ENCODE results near the gene TBX2. TPM values are rescaled to one million over a fixed set of nuclear protein-coding genes. Genes with fewer than 3 reads are reported as not detected.

TBX2 gene
- total and polyA plus RNA-seq, 2 donors (not counting 1 experiment from before 2014, with no cell fraction given): 40.5 to 148 TPM

GRCh38 chr17:61455324-61456060 lies 55.8 kb downstream of the TBX2 start:
- peaks cover 26% of the 10 kb centered on the region for H3K4me1 ChIP-seq (ENCODE audit: control insufficient read depth, extremely low read depth, insufficient read depth, low read length)
- H3K79me2 ChIP-seq (ENCODE audit: control insufficient read depth, insufficient read depth, low read length): peaks cover 86% of the 10 kb centered on the region
- no peaks in the 10 kb centered on the region for H3K27me3 ChIP-seq (ENCODE audit: control insufficient read depth, insufficient read depth, low read length)

DNA sequence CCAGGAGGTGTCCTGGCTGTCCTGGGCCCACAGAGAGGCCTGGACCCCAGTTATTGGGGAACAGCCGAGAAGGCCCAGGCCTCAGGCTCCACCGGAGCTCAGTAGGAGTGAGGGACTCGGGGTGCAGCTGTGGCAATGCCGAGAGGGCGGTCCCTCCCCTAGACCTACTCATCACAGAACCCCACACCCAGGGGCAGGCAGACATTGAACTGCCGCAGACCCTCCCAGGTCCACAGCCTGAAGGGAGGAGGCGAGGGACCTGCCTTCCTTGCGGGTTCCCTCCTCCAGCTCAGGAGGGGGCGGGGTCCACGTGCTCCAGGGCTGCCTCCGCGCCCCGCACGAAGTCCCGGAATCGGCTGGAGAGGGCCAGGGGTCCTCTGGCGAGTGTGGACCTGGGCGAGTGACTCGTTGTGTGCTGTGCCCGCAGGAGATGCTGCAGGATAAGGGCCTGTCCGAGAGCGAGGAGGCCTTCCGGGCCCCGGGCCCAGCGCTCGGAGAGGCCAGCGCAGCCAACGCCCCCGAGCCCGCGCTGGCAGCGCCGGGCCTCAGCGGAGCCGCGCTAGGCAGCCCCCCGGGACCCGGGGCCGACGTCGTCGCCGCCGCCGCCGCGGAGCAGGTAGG lies 56.5 kb downstream of the TBX2 start:
- H3K27me3 ChIP-seq (ENCODE audit: control insufficient read depth, insufficient read depth, low read length): no peaks in the 10 kb centered on the region
- no peaks in the 10 kb centered on the region for H3K9me3 ChIP-seq (ENCODE audit: control insufficient read depth, insufficient read depth, low read depth, low read length)
- peaks cover 10% of the 10 kb centered on the region for H3K36me3 ChIP-seq (ENCODE audit: control insufficient read depth, insufficient read depth, low read length)
- peak overlapping the region; percentile 96 for H3K4me2 ChIP-seq (ENCODE audit: extremely low read depth, insufficient read depth, low read length)
- peak overlapping the region; percentile 83 for H3K9ac ChIP-seq (ENCODE audit: insufficient read depth, low read length)
- H3K4me1 ChIP-seq (ENCODE audit: control insufficient read depth, extremely low read depth, insufficient read depth, low read length): peaks cover 26% of the 10 kb centered on the region
- H3K27ac ChIP-seq (ENCODE audit: insufficient read depth, low read length): peak overlapping the region; percentile 93
- peak overlapping the region; percentile 17 to 91 (median 66) for H3K4me3 ChIP-seq (replicated peaks in 1 of 4; ENCODE audit: control extremely low read depth in 1 of 4, insufficient read depth in 1 of 4, low read depth in 3 of 4, low read length in 4 of 4)
- H3K79me2 ChIP-seq (ENCODE audit: control insufficient read depth, insufficient read depth, low read length): peaks cover 92% of the 10 kb centered on the region
- peak in 1 of 2 donors; percentile 31 for DNase-seq (ENCODE audit: low read depth in 2 of 2)
- no peaks in the 10 kb centered on the region for H4K20me1 ChIP-seq (ENCODE audit: control insufficient read depth, extremely low read depth, insufficient read depth, low read length)
- H2AFZ ChIP-seq (ENCODE audit: low read length): no peak overlapping the region
- no peak for TF ChIP-seq CTCF (conservative IDR thresholded peaks at IDR 0.05 in 1 of 2, IDR thresholded peaks at IDR 0.05 in 1 of 2; ENCODE audit: low read depth in 1 of 2, low read length in 2 of 2)
- no peak for TF ChIP-seq EZH2 (IDR thresholded peaks at IDR 0.05; ENCODE audit: low read length, missing control alignments)

More at GRCh38 chr17:61455324-61456060, 55.8 kb downstream of the TBX2 start:
- Histone ChIP-seq H3K36me3 (ENCODE audit: control insufficient read depth, insufficient read depth, low read length) (peaks cover 10% of the 10 kb centered on the region), H3K4me2 (ENCODE audit: extremely low read depth, insufficient read depth, low read length) (peak overlapping the region; percentile 96), H4K20me1 (ENCODE audit: control insufficient read depth, extremely low read depth, insufficient read depth, low read length) (no peaks in the 10 kb centered on the region), H3K4me3 (replicated peaks in 1 of 4; ENCODE audit: control extremely low read depth in 1 of 4, insufficient read depth in 1 of 4, low read depth in 3 of 4, low read length in 4 of 4) (peak overlapping the region; percentile 29 to 91 (median 66)), H3K9me3 (ENCODE audit: control insufficient read depth, insufficient read depth, low read depth, low read length) (no peaks in the 10 kb centered on the region), H3K27ac (ENCODE audit: insufficient read depth, low read length) (peak overlapping the region; percentile 93), H2AFZ (ENCODE audit: low read length) (no peak overlapping the region), H3K9ac (ENCODE audit: insufficient read depth, low read length) (peak overlapping the region; percentile 83)
- DNase-seq (ENCODE audit: low read depth in 2 of 2): peak in 1 of 2 donors; percentile 37
- TF ChIP-seq EZH2 (IDR thresholded peaks at IDR 0.05; ENCODE audit: low read length, missing control alignments) (no peak), CTCF (conservative IDR thresholded peaks at IDR 0.05 in 1 of 2, IDR thresholded peaks at IDR 0.05 in 1 of 2; ENCODE audit: low read depth in 1 of 2, low read length in 2 of 2) (no peak)

GRCh38 chr17:61456688-61457225 lies 57.1 kb downstream of the TBX2 start:
- no peaks in the 10 kb centered on the region for H3K9me3 ChIP-seq (ENCODE audit: control insufficient read depth, insufficient read depth, low read depth, low read length)
- H3K4me1 ChIP-seq (ENCODE audit: control insufficient read depth, extremely low read depth, insufficient read depth, low read length): peaks cover 23% of the 10 kb centered on the region
- no peaks in the 10 kb centered on the region for H4K20me1 ChIP-seq (ENCODE audit: control insufficient read depth, extremely low read depth, insufficient read depth, low read length)
- peak overlapping the region; percentile 83 for H3K9ac ChIP-seq (ENCODE audit: insufficient read depth, low read length)
- no peaks in the 10 kb centered on the region for H3K27me3 ChIP-seq (ENCODE audit: control insufficient read depth, insufficient read depth, low read length)
- H3K36me3 ChIP-seq (ENCODE audit: control insufficient read depth, insufficient read depth, low read length): peaks cover 10% of the 10 kb centered on the region
- no peak overlapping the region for H2AFZ ChIP-seq (ENCODE audit: low read length)
- DNase-seq (ENCODE audit: low read depth in 2 of 2): no peak
- H3K27ac ChIP-seq (ENCODE audit: insufficient read depth, low read length): peak overlapping the region; percentile 93
- peak overlapping the region; percentile 37 to 91 (median 66) for H3K4me3 ChIP-seq (replicated peaks in 1 of 4; ENCODE audit: control extremely low read depth in 1 of 4, insufficient read depth in 1 of 4, low read depth in 3 of 4, low read length in 4 of 4)
- H3K79me2 ChIP-seq (ENCODE audit: control insufficient read depth, insufficient read depth, low read length): peaks cover 96% of the 10 kb centered on the region
- TF ChIP-seq CTCF (conservative IDR thresholded peaks at IDR 0.05 in 1 of 2, IDR thresholded peaks at IDR 0.05 in 1 of 2; ENCODE audit: low read depth in 1 of 2, low read length in 2 of 2) (no peak), EZH2 (IDR thresholded peaks at IDR 0.05; ENCODE audit: low read length, missing control alignments) (no peak)
- peak overlapping the region; percentile 96 for H3K4me2 ChIP-seq (ENCODE audit: extremely low read depth, insufficient read depth, low read length)
